Hematopoietic multipotent progenitor cell treated with erythropoietin and hydrocortisone succinate and interleukin-3 and kit ligand, for 6 days (in vitro differentiated cells): Measurements from ENCODE around the gene KRTAP1-5.
"Not testable (repeated sequence)": the region's sequence is repeated elsewhere in the genome, so short reads cannot be mapped to it uniquely, and the experiment has no call there.

Experiments
- DNase-seq: peaks from one replicate; pipeline ENCODE4 v3.0.0-alpha.2; 2015

Gene KRTAP1-5

DNA sequence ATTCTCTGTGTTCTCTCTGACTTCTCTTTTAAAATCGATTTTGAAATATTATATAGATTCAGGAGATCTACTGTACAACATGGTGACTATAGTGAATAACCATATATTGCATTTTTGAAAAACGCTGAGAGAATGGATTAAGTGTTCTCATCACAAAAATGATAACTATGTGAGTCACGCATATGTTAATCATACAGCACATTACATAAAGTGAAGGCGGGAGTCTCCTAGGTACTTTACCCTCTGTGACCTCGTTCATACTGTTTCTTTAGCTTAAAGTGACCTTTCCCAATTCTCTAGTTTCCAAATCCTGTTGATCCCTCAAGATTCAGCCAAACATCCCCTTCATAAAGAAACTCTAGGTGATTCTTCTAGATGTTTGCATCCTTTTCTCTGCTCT, 24.2 kb downstream of the KRTAP1-5 start:
- no peak for DNase-seq

DNA sequence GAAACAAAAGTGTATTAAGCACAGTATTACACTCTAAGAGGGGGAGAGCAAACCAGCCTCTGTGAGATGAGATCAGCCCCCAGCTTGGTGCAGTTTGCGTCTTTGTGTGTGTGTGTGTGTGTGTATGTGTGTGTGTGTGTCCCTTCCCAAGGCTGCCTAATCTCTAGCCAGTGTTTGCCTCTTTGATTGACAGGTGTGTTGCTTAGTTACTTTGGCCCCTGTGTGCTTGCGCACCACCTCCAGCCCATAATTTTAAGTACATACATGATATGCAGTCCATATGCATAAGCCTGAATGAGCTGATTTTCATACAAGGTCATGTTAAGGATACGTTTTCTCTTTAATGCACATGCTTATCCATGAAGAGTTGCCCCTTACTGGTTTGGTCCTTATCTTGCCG, 25.2 kb downstream of the KRTAP1-5 start:
- DNase-seq: no peak

- DNase-seq: not testable (repeated sequence)
These were observed 27.4 kb downstream of the KRTAP1-5 start, which contains the start of gene KRTAP3-2 for GRCh38 chr17:40999563-40999962. Gene KRTAP3-2 (minus strand): TSS chr17:40999906. CDS start chr17:40999853, 53 bp downstream.

DNA sequence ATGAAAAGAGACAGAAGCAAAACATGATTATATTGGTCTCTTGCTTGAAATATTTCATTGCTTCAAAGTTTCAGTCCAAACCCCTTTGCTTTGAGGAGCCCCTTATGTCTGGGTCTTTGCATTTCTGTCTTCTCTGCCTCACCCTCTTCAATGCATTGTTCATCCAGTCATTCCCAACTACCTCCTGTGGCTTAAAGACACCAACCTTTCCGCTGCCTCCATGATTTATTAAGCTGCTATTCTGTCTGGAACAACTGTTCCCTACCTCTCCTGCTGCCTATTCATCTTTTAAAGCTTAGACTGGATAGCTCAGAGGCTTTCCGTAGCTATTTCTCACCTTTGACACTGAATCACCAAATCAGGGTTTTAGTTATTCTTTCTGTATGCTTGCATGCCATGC, 29.6 kb downstream of the KRTAP1-5 start:
- no peak for DNase-seq

DNA sequence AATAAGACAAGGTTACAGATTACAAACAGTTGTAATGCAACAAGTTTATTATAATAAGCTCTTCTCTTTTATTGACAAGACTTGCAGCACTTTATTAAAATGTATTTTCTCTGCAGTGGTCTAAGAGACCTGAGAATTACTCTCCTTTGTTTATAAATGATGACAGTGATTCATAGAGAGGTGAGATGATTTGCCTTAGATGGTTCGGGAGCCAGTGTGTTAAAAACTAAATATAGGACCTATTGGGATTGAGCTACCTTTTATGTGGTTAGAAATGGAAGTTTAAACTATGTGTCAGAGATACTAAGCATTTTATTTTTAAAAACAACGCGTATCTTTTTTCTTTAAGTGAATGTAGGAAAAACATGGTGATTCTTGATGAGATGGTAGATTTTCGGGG, 30.2 kb downstream of the KRTAP1-5 start:
- no peak for DNase-seq

GRCh38 chr17:40995116-40995515, 31.9 kb downstream of the KRTAP1-5 start:
- no peak for DNase-seq

DNA sequence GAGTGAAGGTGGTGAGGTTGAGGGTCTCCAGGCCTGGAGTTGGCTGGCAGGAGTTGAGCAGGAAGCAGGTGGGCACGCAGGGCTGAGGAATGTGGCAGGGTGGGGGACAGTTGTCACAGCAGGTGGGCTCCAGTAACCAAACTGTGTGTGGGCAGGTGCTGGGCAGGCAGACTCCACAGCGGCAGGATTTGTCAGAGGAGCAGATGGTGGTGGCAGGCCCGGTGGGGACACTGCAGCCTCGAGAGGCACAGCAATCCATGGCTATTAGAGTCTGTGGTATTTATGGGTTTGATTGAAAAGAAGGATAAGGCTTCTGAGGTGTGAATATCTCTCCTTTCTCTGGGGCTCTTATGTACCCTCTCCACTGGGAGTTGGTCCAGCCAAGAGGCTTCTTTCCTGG, 33.2 kb downstream of the KRTAP1-5 start, which contains the start of gene KRTAP3-3:
TSS of gene KRTAP3-3 (minus strand) at position 326 of the 400 bp plus-strand sequence. CDS start at position 259, 67 bp downstream.
- no peak for DNase-seq

DNA sequence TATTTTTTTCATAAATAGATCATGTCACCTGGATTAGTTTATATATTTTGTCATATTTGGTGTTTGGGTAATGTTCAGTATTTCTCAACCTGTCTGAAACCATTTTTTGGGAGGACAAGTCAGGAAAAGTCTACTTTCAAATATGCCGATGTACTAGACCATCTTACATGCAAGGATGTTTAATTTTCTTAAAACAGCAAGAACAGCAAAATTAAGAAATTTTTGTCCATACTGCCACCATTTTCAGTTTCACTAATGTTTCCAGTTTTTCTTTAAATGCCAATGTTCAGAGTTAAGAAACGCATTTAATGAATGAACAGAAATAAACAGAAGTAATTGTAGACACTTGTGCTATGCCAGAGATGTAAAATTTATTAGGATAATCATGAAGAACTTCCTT, 33.9 kb downstream of the KRTAP1-5 start:
- no peak for DNase-seq

DNA sequence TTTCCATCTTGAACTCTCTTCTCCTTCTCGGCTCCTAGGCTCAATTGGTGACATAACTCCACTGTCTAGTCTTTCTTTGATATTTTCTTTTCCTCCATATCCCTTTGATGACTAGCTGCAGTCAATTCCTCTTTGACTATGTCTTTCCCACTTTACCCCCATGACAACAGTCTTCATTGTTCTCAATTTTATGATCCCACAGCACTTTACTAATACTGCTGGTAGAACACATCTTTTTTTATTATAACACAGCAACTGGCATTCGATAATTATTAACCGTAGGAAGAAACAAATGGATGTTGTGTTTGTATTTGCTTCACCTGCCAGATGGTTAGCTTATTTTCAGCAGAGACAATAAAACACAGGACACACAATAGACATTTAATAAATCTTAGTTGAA, 34.3 kb downstream of the KRTAP1-5 start:
- DNase-seq: no peak

DNA sequence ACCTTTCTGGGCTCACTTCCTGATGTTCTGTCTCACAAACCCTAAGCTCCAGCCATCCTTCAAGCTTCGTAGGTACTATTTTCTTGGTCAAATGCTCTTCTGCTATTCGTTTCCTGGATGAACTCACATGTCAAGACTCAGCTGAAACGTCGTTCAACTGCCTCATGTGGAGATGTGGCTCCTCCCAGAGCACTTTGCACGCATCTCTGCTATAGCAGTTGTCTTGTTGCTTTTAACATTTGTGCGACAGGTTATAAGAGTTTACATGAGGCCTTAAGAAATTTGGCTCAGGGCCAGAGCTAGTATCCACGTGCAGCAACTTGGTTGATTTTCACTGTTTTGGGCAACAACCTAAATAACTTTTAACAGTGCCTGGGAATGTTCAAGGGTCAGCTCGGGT, 40.1 kb downstream of the KRTAP1-5 start:
- no peak for DNase-seq

DNA sequence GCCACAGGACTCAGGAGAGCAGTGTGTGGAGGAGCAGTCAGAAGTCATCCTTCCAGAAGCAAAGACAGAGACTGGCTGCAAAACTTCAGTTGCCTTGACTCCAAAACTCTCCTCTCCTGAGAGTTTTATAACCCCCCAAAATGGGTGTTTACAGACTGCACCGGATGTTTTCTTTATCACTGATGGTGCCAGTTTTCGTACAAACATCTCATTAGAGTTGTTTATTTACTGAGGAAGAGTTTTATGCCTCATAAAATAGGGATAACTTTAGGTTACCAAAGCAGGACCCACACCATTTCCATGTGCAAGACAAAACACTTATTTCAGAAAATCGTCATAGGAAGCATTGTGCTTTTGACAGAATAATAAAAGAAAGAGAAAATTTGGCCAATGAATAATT, 42.8 kb downstream of the KRTAP1-5 start, which contains the start of gene KRT40:
TSS of gene KRT40 (minus strand) at position 101 of the 400 bp plus-strand sequence. CDS start at position 48, 53 bp downstream.
- no peak for DNase-seq

DNA sequence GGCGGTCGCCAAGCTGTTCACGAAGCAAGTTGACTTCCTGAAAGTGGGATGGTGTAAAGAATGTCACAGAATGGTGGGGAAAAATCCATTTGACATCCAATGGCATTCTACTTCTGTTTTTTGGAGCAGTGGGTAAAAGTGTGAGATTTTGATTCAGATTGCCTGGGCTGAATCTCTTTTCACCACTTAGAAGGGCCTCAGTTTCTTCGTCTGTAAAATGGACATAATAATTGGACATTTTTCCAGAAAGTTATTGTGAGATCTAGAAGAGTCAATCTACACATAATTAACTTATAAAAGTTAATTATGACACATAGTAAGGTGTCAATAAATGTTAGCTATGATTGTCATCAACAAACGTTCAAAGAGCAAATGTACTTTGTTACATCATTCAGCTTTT, 45.9 kb downstream of the KRTAP1-5 start:
- DNase-seq: no peak

- no peak for DNase-seq
These were observed 46.4 kb downstream of the KRTAP1-5 start for GRCh38 chr17:40980596-40980995.

- no peak for DNase-seq
These were observed 46.9 kb downstream of the KRTAP1-5 start for GRCh38 chr17:40980117-40980516.

DNA sequence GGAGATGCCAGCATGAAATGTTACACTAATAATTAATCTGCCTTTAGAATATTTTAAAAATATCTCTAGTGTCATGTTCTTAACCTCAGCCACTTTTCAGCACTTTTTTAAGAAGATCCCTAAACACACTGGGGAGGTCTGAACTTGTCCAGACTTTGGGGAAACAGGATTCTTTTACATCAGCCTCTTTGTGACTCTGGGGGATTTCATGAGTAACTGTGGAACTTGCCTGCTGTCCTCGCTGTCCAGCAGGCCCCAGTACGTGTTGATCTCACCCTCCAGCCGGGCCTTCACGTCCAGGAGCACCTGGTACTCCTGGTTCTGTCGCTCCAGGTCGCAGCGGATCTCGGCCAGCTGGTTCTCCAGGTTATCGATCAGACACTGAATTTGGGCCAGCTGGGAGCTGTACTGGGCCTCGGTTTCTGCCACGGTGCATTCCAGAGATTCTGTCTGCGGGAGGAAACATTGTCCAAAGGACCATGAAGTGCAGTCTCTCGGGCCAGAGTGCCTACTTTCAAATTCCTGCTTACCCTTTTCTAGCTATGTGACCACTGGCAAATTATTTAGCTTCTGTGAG, 48.3 kb downstream of the KRTAP1-5 start:
- DNase-seq: no peak
